ENCODE data around the gene CTCFL. TPM values are rescaled to one million over a fixed set of nuclear protein-coding genes. Genes with fewer than 3 reads are reported as not detected.

The CTCFL gene
- total RNA-seq, 1 donor from 2014 or later, result 0.07 TPM

GRCh38 chr20:57484772-57485171, 40.2 kb downstream of the CTCFL start:
- no peak overlapping the region for H3K4me3 Mint-ChIP-seq

DNA sequence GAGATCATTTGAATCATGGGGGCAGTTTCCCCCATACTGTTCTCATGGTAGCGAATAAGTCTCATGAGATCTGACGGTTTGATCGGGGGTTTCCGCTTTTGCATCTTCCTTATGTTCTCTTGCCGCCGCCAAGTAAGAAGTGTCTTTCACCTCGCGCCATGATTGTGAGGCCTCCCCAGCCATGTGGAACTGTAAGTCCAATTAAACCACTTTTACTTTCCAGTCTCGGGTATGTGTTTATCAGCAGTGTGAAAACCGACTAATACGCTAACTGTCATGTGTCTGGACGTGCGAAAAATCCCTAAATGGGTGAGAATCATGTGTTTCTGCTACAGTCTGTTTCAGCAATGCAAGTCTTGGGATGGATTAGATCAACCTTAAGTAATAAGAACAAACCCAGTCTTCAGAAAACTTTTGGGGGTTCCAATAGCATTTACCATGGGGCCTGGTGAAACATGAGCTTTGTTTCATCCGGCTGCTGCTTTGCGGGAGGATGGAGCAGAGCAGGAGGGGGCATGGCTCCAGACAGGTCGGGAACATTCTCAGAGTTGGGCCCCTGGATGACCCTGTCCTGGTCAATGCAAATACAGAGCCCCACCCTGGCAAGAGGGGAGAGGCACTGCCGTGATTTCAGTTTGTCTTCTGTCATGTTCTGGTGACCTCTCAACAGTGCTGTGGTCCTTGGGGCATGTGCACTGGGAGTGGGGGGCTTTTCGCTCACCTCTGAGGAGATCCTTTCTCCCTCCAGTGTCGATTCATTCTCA, 41.5 kb downstream of the CTCFL start:
- H3K27ac Mint-ChIP-seq, result no peak overlapping the region
- no peak overlapping the region for H3K4me3 Mint-ChIP-seq
- no peaks in the 10 kb centered on the region for H3K9me3 Mint-ChIP-seq
- H3K4me1 Mint-ChIP-seq (ENCODE audit: unreplicated experiment), result peaks cover 4% of the 10 kb centered on the region
- peaks cover 3% of the 10 kb centered on the region for H3K27me3 Mint-ChIP-seq
- TF ChIP-seq, protein P1, sequence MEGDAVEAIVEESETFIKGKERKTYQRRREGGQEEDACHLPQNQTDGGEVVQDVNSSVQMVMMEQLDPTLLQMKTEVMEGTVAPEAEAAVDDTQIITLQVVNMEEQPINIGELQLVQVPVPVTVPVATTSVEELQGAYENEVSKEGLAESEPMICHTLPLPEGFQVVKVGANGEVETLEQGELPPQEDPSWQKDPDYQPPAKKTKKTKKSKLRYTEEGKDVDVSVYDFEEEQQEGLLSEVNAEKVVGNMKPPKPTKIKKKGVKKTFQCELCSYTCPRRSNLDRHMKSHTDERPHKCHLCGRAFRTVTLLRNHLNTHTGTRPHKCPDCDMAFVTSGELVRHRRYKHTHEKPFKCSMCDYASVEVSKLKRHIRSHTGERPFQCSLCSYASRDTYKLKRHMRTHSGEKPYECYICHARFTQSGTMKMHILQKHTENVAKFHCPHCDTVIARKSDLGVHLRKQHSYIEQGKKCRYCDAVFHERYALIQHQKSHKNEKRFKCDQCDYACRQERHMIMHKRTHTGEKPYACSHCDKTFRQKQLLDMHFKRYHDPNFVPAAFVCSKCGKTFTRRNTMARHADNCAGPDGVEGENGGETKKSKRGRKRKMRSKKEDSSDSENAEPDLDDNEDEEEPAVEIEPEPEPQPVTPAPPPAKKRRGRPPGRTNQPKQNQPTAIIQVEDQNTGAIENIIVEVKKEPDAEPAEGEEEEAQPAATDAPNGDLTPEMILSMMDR (conservative IDR thresholded peaks at IDR 0.05), result no peak
- no peak for DNase-seq (ENCODE audit: extremely low spot score, unreplicated experiment)
- H3K36me3 Mint-ChIP-seq, result no peaks in the 10 kb centered on the region

More at GRCh38 chr20:57484772-57485171, 40.2 kb downstream of the CTCFL start:
- H3K27me3 Mint-ChIP-seq, result peaks cover 3% of the 10 kb centered on the region
- H3K27ac Mint-ChIP-seq, result no peak overlapping the region
- H3K9me3 Mint-ChIP-seq, result no peaks in the 10 kb centered on the region
- no peak for DNase-seq (ENCODE audit: extremely low spot score, unreplicated experiment)
- no peaks in the 10 kb centered on the region for H3K4me1 Mint-ChIP-seq (ENCODE audit: unreplicated experiment)
- TF ChIP-seq, protein P1 (conservative IDR thresholded peaks at IDR 0.05), result no peak
- H3K36me3 Mint-ChIP-seq, result no peaks in the 10 kb centered on the region

- Mint-ChIP-seq H3K27me3 (no peaks in the 10 kb centered on the region), H3K4me3 (no peak overlapping the region), H3K27ac (no peak overlapping the region), H3K9me3 (no peaks in the 10 kb centered on the region), H3K36me3 (no peaks in the 10 kb centered on the region), H3K4me1 (ENCODE audit: unreplicated experiment) (peaks cover 10% of the 10 kb centered on the region)
- DNase-seq (ENCODE audit: extremely low spot score, unreplicated experiment), result no peak
- TF ChIP-seq, protein P1 (conservative IDR thresholded peaks at IDR 0.05), result no peak
Measured at GRCh38 chr20:57482796-57483195, 42.1 kb downstream of the CTCFL start.

DNA sequence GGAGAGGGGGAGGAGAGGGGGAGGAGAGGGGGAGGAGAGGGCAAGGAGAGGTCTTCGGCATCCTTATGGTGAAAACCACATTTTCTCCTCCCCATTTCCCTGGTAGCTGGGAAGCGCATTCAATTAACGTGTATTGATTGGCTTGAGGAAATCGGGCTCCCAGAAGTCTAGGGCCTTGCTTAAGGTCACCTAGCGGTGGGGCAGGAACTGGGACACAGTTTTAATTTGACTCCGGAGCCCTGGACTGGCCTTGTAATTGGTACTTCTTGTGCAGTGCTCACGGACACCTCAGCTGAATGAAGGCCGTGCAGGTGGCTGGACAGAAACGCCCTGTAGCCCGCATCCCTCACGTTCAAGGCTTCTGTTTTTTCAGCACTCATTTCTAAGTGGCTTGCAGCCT, 42.8 kb downstream of the CTCFL start:
- Mint-ChIP-seq H3K9me3 (no peaks in the 10 kb centered on the region), H3K36me3 (no peaks in the 10 kb centered on the region)

DNA sequence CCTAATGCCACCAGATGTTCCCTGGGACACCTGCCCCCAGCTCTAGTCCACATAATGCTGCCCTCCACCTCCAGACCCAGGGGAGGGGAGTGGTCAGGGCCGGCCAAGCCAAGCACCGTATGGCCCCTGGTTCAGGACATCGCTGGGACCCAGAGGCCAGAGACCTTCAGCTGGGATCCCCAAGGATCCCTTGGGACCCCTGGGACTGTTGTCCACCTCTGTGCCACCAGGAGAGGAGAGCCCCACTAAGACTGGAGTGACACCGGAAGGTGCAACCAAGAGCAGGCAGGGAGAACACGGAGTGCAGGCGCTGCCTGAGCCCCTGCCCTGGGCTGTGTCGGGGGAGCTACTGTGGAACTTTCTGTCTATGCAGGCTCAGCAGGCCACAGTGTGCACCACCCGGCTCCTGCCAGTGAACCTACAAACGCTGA, 43.6 kb downstream of the CTCFL start:
- Mint-ChIP-seq H3K4me1 (ENCODE audit: unreplicated experiment) (peaks cover 13% of the 10 kb centered on the region), H3K27me3 (peaks cover 4% of the 10 kb centered on the region), H3K4me3 (no peak overlapping the region), H3K36me3 (no peaks in the 10 kb centered on the region), H3K27ac (no peak overlapping the region), H3K9me3 (no peaks in the 10 kb centered on the region)
- no peak for DNase-seq (ENCODE audit: extremely low spot score, unreplicated experiment)
- TF ChIP-seq, protein P1 (conservative IDR thresholded peaks at IDR 0.05), result no peak

More for the DNA sequence above, 42.8 kb downstream of the CTCFL start:
- H3K27me3 Mint-ChIP-seq, result peaks cover 4% of the 10 kb centered on the region
- TF ChIP-seq, protein P1 (conservative IDR thresholded peaks at IDR 0.05), result no peak
- DNase-seq (ENCODE audit: extremely low spot score, unreplicated experiment), result no peak
- no peak overlapping the region for H3K27ac Mint-ChIP-seq
- H3K4me3 Mint-ChIP-seq, result no peak overlapping the region
- peaks cover 13% of the 10 kb centered on the region for H3K4me1 Mint-ChIP-seq (ENCODE audit: unreplicated experiment)
